Memory B cell (primary cell): Measurements from ENCODE around the gene SULT1E1.

ENCODE experiments used
- ATAC-seq: fragments of 150-1000 bp; cut with Tn5 transposase; 2 replicates; pipeline ENCODE4 v1.10.0; 2021; ENCODE audit warnings: low read depth, mild to moderate bottlenecking, moderate library complexity
- DNase-seq, 2 donors: peaks; one replicate each; pipeline ENCODE4 v3.0.0; 2022; ENCODE audit warnings: low spot score in 2 of 2
- H3K27ac Mint-ChIP-seq: one replicate; pipeline ENCODE4 v1.8.0; 2022; ENCODE audit warnings: mild to moderate bottlenecking, moderate library complexity, mixed read lengths
- H3K27me3 Mint-ChIP-seq: one replicate; pipeline ENCODE4 v1.8.0; 2022; ENCODE audit warnings: mixed read lengths
- H3K36me3 Mint-ChIP-seq: one replicate; pipeline ENCODE4 v1.8.0; 2022; ENCODE audit warnings: mild to moderate bottlenecking, mixed read lengths
- H3K4me1 Mint-ChIP-seq: one replicate; pipeline ENCODE4 v1.8.0; 2022; ENCODE audit warnings: mixed read lengths
- H3K4me3 Mint-ChIP-seq: one replicate; pipeline ENCODE4 v1.8.0; 2022; ENCODE audit warnings: mild to moderate bottlenecking, moderate library complexity, mixed read lengths
- H3K9me3 Mint-ChIP-seq: one replicate; pipeline ENCODE4 v1.8.0; 2022; ENCODE audit warnings: mixed read lengths

SULT1E1 gene

GRCh38 chr4:69800599-69800998 is 59.3 kb downstream of the SULT1E1 start:
- DNase-seq (no peak), ATAC-seq (no peak)
- Mint-ChIP-seq H3K36me3 (no peaks in the 10 kb centered on the region), H3K27me3 (no peaks in the 10 kb centered on the region), H3K4me3 (no peak overlapping the region), H3K27ac (no peak overlapping the region), H3K9me3 (no peaks in the 10 kb centered on the region), H3K4me1 (no peaks in the 10 kb centered on the region)

- Mint-ChIP-seq H3K36me3 (no peaks in the 10 kb centered on the region), H3K4me3 (no peak overlapping the region), H3K9me3 (no peaks in the 10 kb centered on the region), H3K27ac (no peak overlapping the region), H3K4me1 (no peaks in the 10 kb centered on the region), H3K27me3 (no peaks in the 10 kb centered on the region)
- DNase-seq (no peak), ATAC-seq (no peak)
Measured at GRCh38 chr4:69799337-69799736, 60.6 kb downstream of the SULT1E1 start.

- ATAC-seq: no peak
Measured at GRCh38 chr4:69793732-69794131, 66.2 kb downstream of the SULT1E1 start.

More at GRCh38 chr4:69793732-69794131, 66.2 kb downstream of the SULT1E1 start:
- Mint-ChIP-seq H3K36me3 (no peaks in the 10 kb centered on the region), H3K4me3 (no peak overlapping the region), H3K27ac (no peak overlapping the region), H3K9me3 (no peaks in the 10 kb centered on the region), H3K4me1 (no peaks in the 10 kb centered on the region), H3K27me3 (no peaks in the 10 kb centered on the region)
- no peak for DNase-seq
